ENCODE data around the gene OR6B2. TPM values are rescaled to one million over a fixed set of nuclear protein-coding genes. Genes with fewer than 3 reads are reported as not detected.

Gene OR6B2
- total RNA-seq: not detected

- H3K4me1 Mint-ChIP-seq: no peaks in the 10 kb centered on the region
- no peak for DNase-seq
- no peak within 1 kb of the TSS for H3K4me3 Mint-ChIP-seq
- H3K27ac Mint-ChIP-seq: no peak within 1 kb of the TSS
- peaks cover 27% of the 10 kb centered on the region for H3K27me3 Mint-ChIP-seq
- H3K36me3 Mint-ChIP-seq: no peaks in the 10 kb centered on the region
- no peaks in the 10 kb centered on the region for H3K9me3 Mint-ChIP-seq
Observed at GRCh38 chr2:240030379-240031094, at the start of gene OR6B2. Gene OR6B2 (minus strand): TSS chr2:240030429. CDS start chr2:240030429, 0 bp downstream.

- no peak overlapping the region for H3K27ac Mint-ChIP-seq
- peaks cover 19% of the 10 kb centered on the region for H3K9me3 Mint-ChIP-seq
- H3K27me3 Mint-ChIP-seq: peaks cover 32% of the 10 kb centered on the region
- H3K4me3 Mint-ChIP-seq: no peak overlapping the region
- H3K36me3 Mint-ChIP-seq: peaks cover 2% of the 10 kb centered on the region
- no peak for DNase-seq
- no peaks in the 10 kb centered on the region for H3K4me1 Mint-ChIP-seq
Observed at GRCh38 chr2:240078631-240079030, 48.4 kb upstream of the OR6B2 start.

GRCh38 chr2:240077442-240077841 lies 47.2 kb upstream of the OR6B2 start:
- H3K4me1 Mint-ChIP-seq: no peaks in the 10 kb centered on the region
- no peak for DNase-seq
- peaks cover 19% of the 10 kb centered on the region for H3K9me3 Mint-ChIP-seq
- H3K36me3 Mint-ChIP-seq: peaks cover 2% of the 10 kb centered on the region
- no peak overlapping the region for H3K4me3 Mint-ChIP-seq
- H3K27ac Mint-ChIP-seq: no peak overlapping the region
- H3K27me3 Mint-ChIP-seq: peaks cover 33% of the 10 kb centered on the region

GRCh38 chr2:240074545-240074944 lies 44.3 kb upstream of the OR6B2 start:
- peaks cover 39% of the 10 kb centered on the region for H3K27me3 Mint-ChIP-seq

GRCh38 chr2:240070907-240071306 lies 40.7 kb upstream of the OR6B2 start:
- peaks cover 7% of the 10 kb centered on the region for H3K9me3 Mint-ChIP-seq
- no peak overlapping the region for H3K27ac Mint-ChIP-seq
- H3K4me1 Mint-ChIP-seq: no peaks in the 10 kb centered on the region
- H3K36me3 Mint-ChIP-seq: no peaks in the 10 kb centered on the region
- no peak overlapping the region for H3K4me3 Mint-ChIP-seq
- peaks cover 35% of the 10 kb centered on the region for H3K27me3 Mint-ChIP-seq
- DNase-seq: no peak

More at GRCh38 chr2:240074545-240074944, 44.3 kb upstream of the OR6B2 start:
- Mint-ChIP-seq H3K36me3 (peaks cover 2% of the 10 kb centered on the region), H3K27ac (no peak overlapping the region), H3K9me3 (peaks cover 19% of the 10 kb centered on the region), H3K4me1 (no peaks in the 10 kb centered on the region), H3K4me3 (no peak overlapping the region)
- no peak for DNase-seq

- Mint-ChIP-seq H3K27me3 (peaks cover 27% of the 10 kb centered on the region), H3K4me3 (no peak overlapping the region), H3K9me3 (peaks cover 3% of the 10 kb centered on the region), H3K27ac (no peak overlapping the region), H3K4me1 (no peaks in the 10 kb centered on the region), H3K36me3 (no peaks in the 10 kb centered on the region)
- no peak for DNase-seq
Observed at GRCh38 chr2:240069829-240070228, 39.6 kb upstream of the OR6B2 start.

- no peak for DNase-seq
- H3K27ac Mint-ChIP-seq: no peak overlapping the region
- H3K9me3 Mint-ChIP-seq: peaks cover 3% of the 10 kb centered on the region
- no peak overlapping the region for H3K4me3 Mint-ChIP-seq
- peaks cover 25% of the 10 kb centered on the region for H3K27me3 Mint-ChIP-seq
- H3K36me3 Mint-ChIP-seq: no peaks in the 10 kb centered on the region
- H3K4me1 Mint-ChIP-seq: no peaks in the 10 kb centered on the region
Observed at GRCh38 chr2:240068193-240068592, 38.0 kb upstream of the OR6B2 start.

GRCh38 chr2:240066489-240066888 lies 36.3 kb upstream of the OR6B2 start:
- Mint-ChIP-seq H3K9me3 (peaks cover 3% of the 10 kb centered on the region), H3K27ac (no peak overlapping the region), H3K36me3 (no peaks in the 10 kb centered on the region), H3K27me3 (peaks cover 13% of the 10 kb centered on the region), H3K4me3 (no peak overlapping the region), H3K4me1 (no peaks in the 10 kb centered on the region)
- DNase-seq: no peak

- H3K36me3 Mint-ChIP-seq: no peaks in the 10 kb centered on the region
- peaks cover 17% of the 10 kb centered on the region for H3K27me3 Mint-ChIP-seq
- H3K9me3 Mint-ChIP-seq: peaks cover 3% of the 10 kb centered on the region
- no peak overlapping the region for H3K27ac Mint-ChIP-seq
- H3K4me3 Mint-ChIP-seq: no peak overlapping the region
- DNase-seq: no peak
- H3K4me1 Mint-ChIP-seq: no peaks in the 10 kb centered on the region
Observed at GRCh38 chr2:240064898-240065297, 34.7 kb upstream of the OR6B2 start.

GRCh38 chr2:240060977-240061591 lies 30.9 kb upstream of the OR6B2 start:
- Mint-ChIP-seq H3K36me3 (no peaks in the 10 kb centered on the region), H3K27ac (no peak overlapping the region), H3K9me3 (no peaks in the 10 kb centered on the region), H3K4me3 (no peak overlapping the region), H3K4me1 (no peaks in the 10 kb centered on the region), H3K27me3 (peaks cover 19% of the 10 kb centered on the region)
- peak; percentile 23 for DNase-seq

- H3K27ac Mint-ChIP-seq: no peak overlapping the region
- no peak overlapping the region for H3K4me3 Mint-ChIP-seq
- no peak for DNase-seq
- H3K27me3 Mint-ChIP-seq: peaks cover 46% of the 10 kb centered on the region
- H3K36me3 Mint-ChIP-seq: no peaks in the 10 kb centered on the region
- H3K4me1 Mint-ChIP-seq: no peaks in the 10 kb centered on the region
- H3K9me3 Mint-ChIP-seq: no peaks in the 10 kb centered on the region
Observed at GRCh38 chr2:240056678-240057077, 26.4 kb upstream of the OR6B2 start.

- no peaks in the 10 kb centered on the region for H3K4me1 Mint-ChIP-seq
- H3K4me3 Mint-ChIP-seq: no peak overlapping the region
- H3K36me3 Mint-ChIP-seq: no peaks in the 10 kb centered on the region
- no peak overlapping the region for H3K27ac Mint-ChIP-seq
- DNase-seq: no peak
- no peaks in the 10 kb centered on the region for H3K9me3 Mint-ChIP-seq
- peaks cover 44% of the 10 kb centered on the region for H3K27me3 Mint-ChIP-seq
Observed at GRCh38 chr2:240055177-240055917, 25.1 kb upstream of the OR6B2 start.

- Mint-ChIP-seq H3K27ac (no peak within 1 kb of the TSS), H3K36me3 (no peaks in the 10 kb centered on the region), H3K4me1 (no peaks in the 10 kb centered on the region), H3K4me3 (no peak within 1 kb of the TSS), H3K27me3 (peaks cover 51% of the 10 kb centered on the region), H3K9me3 (no peaks in the 10 kb centered on the region)
- DNase-seq: no peak
Observed at GRCh38 chr2:240053173-240054155, 23.2 kb upstream of the OR6B2 start, which contains the start of gene OR6B3. Gene OR6B3 (minus strand): TSS chr2:240053521.

- peaks cover 50% of the 10 kb centered on the region for H3K27me3 Mint-ChIP-seq
- H3K27ac Mint-ChIP-seq: no peak overlapping the region
- H3K9me3 Mint-ChIP-seq: no peaks in the 10 kb centered on the region
- no peaks in the 10 kb centered on the region for H3K4me1 Mint-ChIP-seq
- no peak overlapping the region for H3K4me3 Mint-ChIP-seq
- no peaks in the 10 kb centered on the region for H3K36me3 Mint-ChIP-seq
- no peak for DNase-seq
Observed at GRCh38 chr2:240052524-240052923, 22.3 kb upstream of the OR6B2 start.
